ENCODE measurements around the gene EBF4. TPM values are rescaled to one million over a fixed set of nuclear protein-coding genes. Genes with fewer than 3 reads are reported as not detected.

EBF4 gene
- total RNA-seq, 2 donors from 2014 or later = 48.9 to 58.8 TPM

GRCh38 chr20:2755451-2756055 is 63.0 kb downstream of the EBF4 start:
- Histone ChIP-seq H3K27ac (no peak overlapping the region), H3K27me3 (replicated peaks; ENCODE audit: insufficient read depth) (no peaks in the 10 kb centered on the region), H3K9me3 (no peaks in the 10 kb centered on the region), H3K4me3 (no peak overlapping the region), H3K4me1 (replicated peaks) (peaks cover 17% of the 10 kb centered on the region), H3K36me3 (no peaks in the 10 kb centered on the region)
- DNase-seq (ENCODE audit: low spot score) = no peak
- 72% methylated on average over 18 of the region's 18 CpGs for WGBS
- TF ChIP-seq, protein P1, sequence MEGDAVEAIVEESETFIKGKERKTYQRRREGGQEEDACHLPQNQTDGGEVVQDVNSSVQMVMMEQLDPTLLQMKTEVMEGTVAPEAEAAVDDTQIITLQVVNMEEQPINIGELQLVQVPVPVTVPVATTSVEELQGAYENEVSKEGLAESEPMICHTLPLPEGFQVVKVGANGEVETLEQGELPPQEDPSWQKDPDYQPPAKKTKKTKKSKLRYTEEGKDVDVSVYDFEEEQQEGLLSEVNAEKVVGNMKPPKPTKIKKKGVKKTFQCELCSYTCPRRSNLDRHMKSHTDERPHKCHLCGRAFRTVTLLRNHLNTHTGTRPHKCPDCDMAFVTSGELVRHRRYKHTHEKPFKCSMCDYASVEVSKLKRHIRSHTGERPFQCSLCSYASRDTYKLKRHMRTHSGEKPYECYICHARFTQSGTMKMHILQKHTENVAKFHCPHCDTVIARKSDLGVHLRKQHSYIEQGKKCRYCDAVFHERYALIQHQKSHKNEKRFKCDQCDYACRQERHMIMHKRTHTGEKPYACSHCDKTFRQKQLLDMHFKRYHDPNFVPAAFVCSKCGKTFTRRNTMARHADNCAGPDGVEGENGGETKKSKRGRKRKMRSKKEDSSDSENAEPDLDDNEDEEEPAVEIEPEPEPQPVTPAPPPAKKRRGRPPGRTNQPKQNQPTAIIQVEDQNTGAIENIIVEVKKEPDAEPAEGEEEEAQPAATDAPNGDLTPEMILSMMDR (IDR thresholded peaks at IDR 0.05) = no peak
- no peak for TF ChIP-seq POLR2AphosphoS5 (IDR thresholded peaks at IDR 0.05)
- no peak for TF ChIP-seq POLR2A (IDR thresholded peaks at IDR 0.05)
- intact Hi-C loops (cut with DNase I) = no loop called here

DNA sequence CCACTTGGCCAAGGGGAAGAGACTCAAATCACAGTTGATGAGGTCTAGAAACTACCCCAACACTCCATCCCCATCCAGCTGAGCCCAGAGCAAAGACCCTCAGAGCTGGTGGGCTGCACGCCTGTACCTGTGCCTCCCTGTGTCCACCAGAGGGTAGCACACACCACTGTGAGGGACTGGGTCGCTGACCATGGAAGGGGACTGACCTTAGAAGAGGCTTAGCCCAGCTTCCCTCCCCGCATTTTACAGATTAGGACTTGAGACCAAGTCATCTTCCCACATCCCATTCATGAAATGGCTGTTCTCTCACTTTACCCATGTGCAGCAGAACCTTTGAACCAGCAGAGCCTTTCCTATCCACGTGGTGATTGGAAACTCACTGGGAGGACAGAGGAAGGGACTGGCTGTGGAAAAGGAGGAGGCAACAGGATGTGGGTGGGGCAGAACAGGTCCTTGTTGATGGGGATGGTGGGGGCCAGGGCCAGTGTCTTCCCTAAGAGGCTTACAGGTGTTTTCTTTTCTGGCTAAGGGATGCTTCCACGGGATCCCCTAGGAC is 63.6 kb downstream of the EBF4 start:
- Histone ChIP-seq H3K27me3 (replicated peaks; ENCODE audit: insufficient read depth) (no peaks in the 10 kb centered on the region), H3K4me3 (no peak overlapping the region), H3K9me3 (no peaks in the 10 kb centered on the region), H3K36me3 (no peaks in the 10 kb centered on the region), H3K4me1 (replicated peaks) (peaks cover 14% of the 10 kb centered on the region), H3K27ac (no peak overlapping the region)
- 68% methylated on average over 5 of the region's 5 CpGs for WGBS
- intact Hi-C loops (cut with DNase I) = no loop called here
- DNase-seq (ENCODE audit: low spot score) = no peak
- TF ChIP-seq POLR2AphosphoS5 (IDR thresholded peaks at IDR 0.05) = no peak
- no peak for TF ChIP-seq POLR2A (IDR thresholded peaks at IDR 0.05)
- TF ChIP-seq, protein P1 (IDR thresholded peaks at IDR 0.05) = peak; percentile 18 to 72 (median 64)

DNA sequence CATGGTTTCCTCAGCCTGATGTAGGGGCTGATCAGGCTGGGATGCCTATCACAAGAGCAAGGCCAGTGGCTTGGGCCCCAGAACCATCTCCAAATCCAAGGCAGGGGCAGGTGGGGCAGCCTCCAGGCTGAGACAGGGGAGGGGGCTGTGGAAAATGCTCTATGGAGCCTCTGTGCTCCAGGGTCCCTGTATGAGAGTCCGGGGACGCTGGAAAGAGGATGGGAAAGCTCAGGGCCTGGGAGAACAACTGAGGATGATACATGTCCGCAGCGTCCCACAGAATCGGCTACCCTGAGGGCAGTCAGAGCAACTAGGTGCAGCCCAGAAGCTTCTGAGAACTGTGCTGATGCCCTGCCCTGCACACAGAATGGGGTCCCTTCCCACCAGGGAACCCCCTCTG is 64.4 kb downstream of the EBF4 start:
- no peak for TF ChIP-seq POLR2A (IDR thresholded peaks at IDR 0.05)
- no peak for TF ChIP-seq POLR2AphosphoS5 (IDR thresholded peaks at IDR 0.05)
- TF ChIP-seq, protein P1 (IDR thresholded peaks at IDR 0.05) = no peak
- WGBS = 96% methylated on average over 5 of the region's 5 CpGs
- Histone ChIP-seq H3K4me1 (replicated peaks) (peaks cover 14% of the 10 kb centered on the region), H3K9me3 (no peaks in the 10 kb centered on the region), H3K36me3 (no peaks in the 10 kb centered on the region), H3K27ac (no peak overlapping the region), H3K4me3 (no peak overlapping the region), H3K27me3 (replicated peaks; ENCODE audit: insufficient read depth) (no peaks in the 10 kb centered on the region)
- intact Hi-C loops (cut with DNase I) = no loop called here
- DNase-seq (ENCODE audit: low spot score) = no peak

DNA sequence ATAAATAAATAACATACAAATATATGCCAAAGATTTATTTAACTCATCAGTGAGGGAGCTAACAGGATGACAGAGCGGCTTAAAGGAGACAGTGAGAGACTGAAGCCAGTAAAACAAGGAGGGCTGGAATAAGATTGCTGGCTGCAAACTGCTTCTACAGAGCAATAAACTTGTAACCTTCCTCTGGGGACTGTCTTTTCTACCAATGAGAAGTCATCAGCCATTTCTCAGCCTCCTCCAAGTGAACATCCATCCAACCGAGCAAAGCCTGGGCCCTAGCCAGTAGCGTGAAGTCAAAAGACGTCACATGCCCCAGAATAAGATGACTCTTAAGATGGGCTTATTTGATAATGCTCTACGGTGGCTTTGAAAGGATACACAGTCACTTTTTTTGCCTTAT is 65.4 kb downstream of the EBF4 start:
- intact Hi-C loops (cut with DNase I) = no loop called here
- H3K36me3 ChIP-seq = no peaks in the 10 kb centered on the region

More for the DNA sequence above, 65.4 kb downstream of the EBF4 start:
- Histone ChIP-seq H3K27me3 (replicated peaks; ENCODE audit: insufficient read depth) (no peaks in the 10 kb centered on the region), H3K4me1 (replicated peaks) (peaks cover 8% of the 10 kb centered on the region), H3K27ac (no peak overlapping the region), H3K4me3 (no peak overlapping the region), H3K9me3 (no peaks in the 10 kb centered on the region)
- WGBS = 57% methylated on average over 5 of the region's 5 CpGs
- TF ChIP-seq, protein P1 (IDR thresholded peaks at IDR 0.05) = no peak
- TF ChIP-seq POLR2AphosphoS5 (IDR thresholded peaks at IDR 0.05) (no peak), POLR2A (IDR thresholded peaks at IDR 0.05) (no peak)
- DNase-seq (ENCODE audit: low spot score) = no peak

Data from prostate gland (tissue), 2 donors.